ENCODE results near the gene TBC1D16.

TBC1D16 gene

DNA sequence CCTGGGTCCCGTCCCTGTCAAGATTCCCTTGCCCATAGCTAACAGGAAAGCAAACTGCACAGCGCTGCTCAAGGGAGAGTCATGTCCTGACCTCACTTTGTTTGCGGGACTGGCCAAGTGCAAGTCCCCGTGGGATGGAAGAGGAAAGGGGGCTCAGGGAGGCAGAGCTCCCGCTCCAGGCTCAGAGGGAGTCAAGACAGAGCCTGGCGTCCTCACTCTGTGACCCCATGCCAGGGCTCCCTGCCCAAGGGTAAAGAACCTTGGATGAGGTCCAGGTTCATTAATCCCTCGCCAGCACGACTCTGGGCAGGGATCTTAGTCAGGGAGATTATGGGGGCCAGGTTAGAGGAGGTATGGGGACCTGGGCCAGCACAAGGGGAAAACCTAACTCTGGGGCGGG lies 145.0 kb downstream of the TBC1D16 start:
- DNase-seq: no peak
- in situ Hi-C loops (cut with MboI; ENCODE audit: low pct_unique_long_range_greater_than_20kb, low sequenced_read_pairs): no loop called here

DNA sequence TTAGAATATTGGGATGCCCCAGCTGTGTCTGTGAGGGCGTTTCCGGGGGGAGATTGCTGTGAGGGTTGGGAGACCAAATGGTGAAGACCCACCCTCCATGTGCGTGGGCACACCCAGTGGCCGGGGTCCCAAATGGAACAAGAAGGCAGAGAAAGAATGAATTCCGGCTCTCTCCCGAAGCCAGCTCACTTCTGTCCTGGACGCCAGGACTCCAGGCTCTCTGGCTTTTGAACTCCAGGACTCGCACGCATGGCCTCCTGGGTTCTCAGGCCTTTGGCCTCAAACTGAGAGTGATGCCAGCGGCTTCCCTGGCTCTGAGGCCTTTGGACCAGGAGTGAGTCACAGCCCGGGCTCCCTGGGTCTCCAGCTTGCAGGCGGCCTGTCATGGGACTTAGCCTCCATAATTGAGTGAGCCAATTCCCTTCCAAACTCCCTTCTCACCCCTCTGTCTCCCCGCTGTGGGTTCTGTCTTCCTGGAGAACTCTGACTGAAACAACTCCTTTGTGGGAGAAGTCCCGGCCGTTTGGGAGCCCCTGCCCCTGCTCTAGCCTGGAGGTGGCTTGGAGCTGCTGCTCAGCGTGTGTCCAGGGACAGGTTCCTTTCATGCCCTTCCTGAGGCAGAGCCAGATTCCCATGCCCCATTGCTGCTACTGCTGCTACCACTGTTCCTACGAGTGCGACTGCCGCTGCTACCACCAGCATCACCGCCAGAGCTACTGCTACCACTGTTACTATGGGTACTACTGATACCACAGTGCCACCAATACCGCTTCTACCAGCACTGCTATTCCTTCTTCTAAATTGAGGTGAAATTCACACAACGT lies 146.6 kb downstream of the TBC1D16 start:
- in situ Hi-C loops (cut with MboI; ENCODE audit: low pct_unique_long_range_greater_than_20kb, low sequenced_read_pairs): no loop called here
- DNase-seq: no peak

- in situ Hi-C loops (cut with MboI; ENCODE audit: low pct_unique_long_range_greater_than_20kb, low sequenced_read_pairs): no loop called here
- no peak for DNase-seq
Observed at GRCh38 chr17:79888009-79888540, 147.6 kb downstream of the TBC1D16 start.

- in situ Hi-C loops (cut with MboI; ENCODE audit: low pct_unique_long_range_greater_than_20kb, low sequenced_read_pairs): no loop called here
- DNase-seq: no peak
Observed at GRCh38 chr17:79887451-79887991, 148.2 kb downstream of the TBC1D16 start.

- in situ Hi-C loops (cut with MboI; ENCODE audit: low pct_unique_long_range_greater_than_20kb, low sequenced_read_pairs): no loop called here
- no peak for DNase-seq
Observed at GRCh38 chr17:79883202-79883601, 152.5 kb downstream of the TBC1D16 start.
